Measurements from ENCODE around the gene SMIM32. TPM values are rescaled to one million over a fixed set of nuclear protein-coding genes. Genes with fewer than 3 reads are reported as not detected.
A peak's percentile ranks its signal among the peaks of the same experiment; 100 is the strongest.

Gene SMIM32
- total RNA-seq, 1 donor: not detected

DNA sequence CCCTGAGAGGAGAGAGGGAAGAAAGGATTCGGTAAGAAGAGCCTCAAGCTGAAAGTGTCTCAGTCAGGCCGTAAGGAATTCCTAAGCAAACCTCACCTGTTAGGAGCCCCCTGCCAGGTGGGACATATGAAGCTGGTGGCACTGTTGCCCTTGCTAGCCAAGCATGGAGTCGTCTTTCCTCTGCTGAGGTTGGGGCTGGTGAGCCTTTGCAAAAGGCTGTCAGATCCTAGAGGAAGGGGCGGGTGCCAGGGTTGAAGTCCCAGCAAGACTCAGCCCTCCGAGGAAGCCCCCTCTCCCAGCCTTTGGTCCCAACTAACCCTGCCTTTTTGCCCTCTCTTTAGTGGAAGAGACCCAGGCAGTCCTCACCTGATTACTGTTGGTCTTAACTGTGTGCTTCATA lies 5.5 kb upstream of the SMIM32 start:
- TF ChIP-seq, protein P1, sequence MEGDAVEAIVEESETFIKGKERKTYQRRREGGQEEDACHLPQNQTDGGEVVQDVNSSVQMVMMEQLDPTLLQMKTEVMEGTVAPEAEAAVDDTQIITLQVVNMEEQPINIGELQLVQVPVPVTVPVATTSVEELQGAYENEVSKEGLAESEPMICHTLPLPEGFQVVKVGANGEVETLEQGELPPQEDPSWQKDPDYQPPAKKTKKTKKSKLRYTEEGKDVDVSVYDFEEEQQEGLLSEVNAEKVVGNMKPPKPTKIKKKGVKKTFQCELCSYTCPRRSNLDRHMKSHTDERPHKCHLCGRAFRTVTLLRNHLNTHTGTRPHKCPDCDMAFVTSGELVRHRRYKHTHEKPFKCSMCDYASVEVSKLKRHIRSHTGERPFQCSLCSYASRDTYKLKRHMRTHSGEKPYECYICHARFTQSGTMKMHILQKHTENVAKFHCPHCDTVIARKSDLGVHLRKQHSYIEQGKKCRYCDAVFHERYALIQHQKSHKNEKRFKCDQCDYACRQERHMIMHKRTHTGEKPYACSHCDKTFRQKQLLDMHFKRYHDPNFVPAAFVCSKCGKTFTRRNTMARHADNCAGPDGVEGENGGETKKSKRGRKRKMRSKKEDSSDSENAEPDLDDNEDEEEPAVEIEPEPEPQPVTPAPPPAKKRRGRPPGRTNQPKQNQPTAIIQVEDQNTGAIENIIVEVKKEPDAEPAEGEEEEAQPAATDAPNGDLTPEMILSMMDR (IDR thresholded peaks at IDR 0.05; ENCODE audit: insufficient read depth, low read depth, low read length): no peak
- no peak overlapping the region for H3K4me3 ChIP-seq (ENCODE audit: low read depth, low read length)
- DNase-seq (ENCODE audit: low read depth): no peak

DNA sequence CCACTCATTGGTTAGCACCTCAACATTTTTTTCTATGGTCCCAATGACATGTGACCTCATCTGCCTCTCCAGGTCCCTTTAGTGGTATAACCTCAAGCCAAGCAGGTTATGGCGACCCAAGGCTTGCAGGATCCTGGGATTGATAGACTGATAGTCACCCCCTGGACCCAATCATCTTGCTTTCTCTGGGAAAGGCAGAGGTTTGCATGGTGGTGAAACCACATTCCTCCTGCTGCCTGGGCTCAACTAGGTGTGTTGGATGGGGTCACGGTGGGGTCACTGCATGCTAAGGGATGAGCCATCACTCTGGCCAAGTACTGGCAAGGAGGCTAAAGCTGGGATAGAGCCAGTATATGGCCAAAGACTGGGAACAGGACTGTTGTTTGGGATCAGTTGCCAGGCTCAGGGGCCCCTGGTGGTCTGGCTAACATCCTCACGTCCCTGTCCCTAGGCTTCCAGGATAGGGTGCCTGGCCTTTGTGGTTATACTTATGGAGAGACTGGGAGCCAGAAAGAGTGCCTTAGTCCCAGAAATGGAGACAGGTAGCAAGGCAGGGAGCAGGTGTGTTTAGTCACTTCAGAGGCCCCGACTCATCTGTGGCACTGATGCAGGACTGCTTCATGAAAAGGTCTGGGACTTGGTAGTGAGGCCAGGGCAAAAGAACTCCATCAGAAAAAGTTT lies 4.6 kb upstream of the SMIM32 start:
- TF ChIP-seq, protein P1 (IDR thresholded peaks at IDR 0.05; ENCODE audit: insufficient read depth, low read depth, low read length): no peak
- DNase-seq (ENCODE audit: low read depth): no peak
- no peak overlapping the region for H3K4me3 ChIP-seq (ENCODE audit: low read depth, low read length)

DNA sequence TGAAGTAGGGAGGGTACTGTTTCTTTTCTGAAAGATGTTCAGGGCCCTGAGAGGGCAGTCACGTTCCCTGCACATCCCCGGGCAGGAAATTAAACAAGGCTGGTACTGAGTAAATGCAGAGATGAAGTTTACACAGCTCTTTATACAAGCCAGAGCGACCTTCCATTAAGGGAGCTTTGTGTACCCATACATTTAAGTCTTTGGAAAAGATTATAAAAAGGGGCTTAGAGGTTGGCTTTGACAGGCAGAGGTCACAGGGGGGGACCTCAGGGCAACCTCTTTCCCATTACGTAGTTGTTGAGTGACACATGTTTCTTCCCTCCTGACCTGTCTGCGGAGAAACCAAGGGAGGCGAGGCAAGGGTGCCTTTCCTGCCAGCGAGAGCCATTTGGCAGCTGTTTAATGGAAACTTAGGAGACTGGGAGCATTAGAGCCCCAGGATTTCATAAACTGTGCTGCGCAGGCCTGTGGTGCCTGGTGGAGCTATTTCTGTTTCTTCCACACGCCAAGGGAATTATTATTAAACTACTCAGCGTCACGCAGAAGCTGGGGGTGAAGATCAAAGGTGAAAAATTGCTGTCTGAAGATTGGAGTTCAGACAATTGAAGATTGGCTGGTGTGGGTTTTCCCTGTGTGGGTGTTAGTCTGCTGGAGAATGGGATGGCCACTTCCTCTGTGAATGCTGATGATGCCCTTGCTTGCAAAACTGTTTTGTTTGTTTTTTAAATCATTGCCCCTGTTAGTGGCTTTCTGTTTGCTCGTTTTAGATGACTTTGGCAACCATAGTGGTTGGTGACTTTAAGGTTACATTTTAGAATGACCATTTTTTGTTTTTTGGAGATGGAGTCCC lies 3.2 kb upstream of the SMIM32 start:
- no peak overlapping the region for H3K4me3 ChIP-seq (ENCODE audit: low read depth, low read length)
- DNase-seq (ENCODE audit: low read depth): no peak
- TF ChIP-seq, protein P1 (IDR thresholded peaks at IDR 0.05; ENCODE audit: insufficient read depth, low read depth, low read length): no peak

DNA sequence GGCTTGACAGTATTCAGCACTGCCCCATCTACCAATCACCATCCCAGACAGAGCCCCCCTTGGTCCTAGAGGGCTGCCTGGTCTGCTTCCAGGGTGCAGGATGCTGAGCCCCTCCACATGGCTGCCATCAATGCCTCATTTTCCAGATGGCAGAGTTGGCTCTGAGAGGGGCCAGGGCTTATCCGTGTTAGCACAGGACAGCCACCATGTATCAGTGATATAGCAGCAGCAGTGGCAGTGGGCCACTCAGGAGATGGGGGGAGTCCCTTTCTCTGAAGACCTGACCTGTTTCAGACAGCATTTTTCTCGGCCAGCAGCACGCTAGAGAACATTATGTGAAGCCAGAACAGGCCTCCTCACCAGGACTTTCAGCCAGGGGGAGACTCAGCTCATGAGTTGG lies 1.6 kb upstream of the SMIM32 start:
- H3K4me3 ChIP-seq (ENCODE audit: low read depth, low read length): no peak overlapping the region
- no peak for DNase-seq (ENCODE audit: low read depth)
- TF ChIP-seq, protein P1 (IDR thresholded peaks at IDR 0.05; ENCODE audit: insufficient read depth, low read depth, low read length): no peak

DNA sequence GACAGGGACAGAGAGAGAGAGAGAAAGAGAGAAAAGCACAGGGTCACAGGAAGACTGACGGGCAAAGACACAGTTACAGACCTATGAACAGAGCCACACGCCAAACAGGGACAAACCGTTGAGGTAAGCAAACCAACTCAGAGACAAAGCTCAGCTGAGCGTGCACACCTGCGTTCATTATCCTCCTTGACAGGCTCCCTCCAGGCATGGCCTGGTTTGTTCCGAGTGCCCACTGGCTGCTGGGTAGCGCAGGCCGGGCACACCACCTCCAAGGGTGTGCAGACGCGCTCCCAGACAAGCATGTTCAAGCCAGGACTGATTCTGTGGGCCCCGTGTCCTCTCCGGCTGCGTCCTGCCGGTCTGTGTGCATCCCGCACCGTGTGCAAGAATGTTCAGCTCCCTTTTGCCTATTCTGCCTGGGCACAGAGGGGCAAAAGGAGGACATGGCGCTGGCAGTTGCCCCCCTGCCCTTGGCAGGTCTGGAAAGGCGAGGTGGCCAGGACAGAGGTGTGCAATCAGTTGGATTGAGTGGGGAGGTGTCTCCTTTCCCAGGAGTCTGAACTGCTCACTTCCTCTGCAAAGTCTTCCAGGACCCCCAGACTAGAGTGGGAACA lies 467 bp upstream of the SMIM32 start:
- TF ChIP-seq, protein P1 (IDR thresholded peaks at IDR 0.05; ENCODE audit: insufficient read depth, low read depth, low read length): no peak
- no peak for DNase-seq (ENCODE audit: low read depth)
- no peak overlapping the region for H3K4me3 ChIP-seq (ENCODE audit: low read depth, low read length)

DNA sequence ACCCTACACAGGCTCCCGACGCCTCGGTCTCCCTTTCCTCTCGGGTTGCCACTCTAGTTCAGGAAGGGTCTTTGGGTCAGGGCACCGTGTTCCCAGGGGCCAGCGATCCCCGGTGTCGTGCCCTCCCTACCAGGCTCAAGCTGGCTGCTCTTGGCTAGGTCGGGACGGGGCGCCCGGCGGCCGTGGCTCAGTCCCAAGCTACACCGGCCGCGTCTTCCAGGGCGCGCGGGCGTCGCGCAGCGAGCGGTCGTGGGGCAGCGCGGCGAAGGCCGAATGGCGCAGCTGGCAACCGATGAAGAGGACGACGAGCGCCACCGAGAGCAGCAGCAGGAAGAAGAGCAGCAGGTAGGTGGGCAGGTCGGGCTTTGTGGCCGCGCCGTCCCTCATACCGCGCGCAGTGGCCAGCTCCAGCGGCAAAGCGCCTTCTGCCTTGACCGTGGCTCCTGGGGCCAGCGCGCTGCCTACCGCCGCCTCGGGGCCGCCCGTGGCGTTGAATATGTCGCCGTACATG lies 892 bp downstream of the SMIM32 start:
- DNase-seq (ENCODE audit: low read depth): no peak
- TF ChIP-seq, protein P1 (IDR thresholded peaks at IDR 0.05; ENCODE audit: insufficient read depth, low read depth, low read length): no peak
- H3K4me3 ChIP-seq (ENCODE audit: low read depth, low read length): peak overlapping the region; percentile 28
